ENCODE measurements around the gene YPEL2.

DNA sequence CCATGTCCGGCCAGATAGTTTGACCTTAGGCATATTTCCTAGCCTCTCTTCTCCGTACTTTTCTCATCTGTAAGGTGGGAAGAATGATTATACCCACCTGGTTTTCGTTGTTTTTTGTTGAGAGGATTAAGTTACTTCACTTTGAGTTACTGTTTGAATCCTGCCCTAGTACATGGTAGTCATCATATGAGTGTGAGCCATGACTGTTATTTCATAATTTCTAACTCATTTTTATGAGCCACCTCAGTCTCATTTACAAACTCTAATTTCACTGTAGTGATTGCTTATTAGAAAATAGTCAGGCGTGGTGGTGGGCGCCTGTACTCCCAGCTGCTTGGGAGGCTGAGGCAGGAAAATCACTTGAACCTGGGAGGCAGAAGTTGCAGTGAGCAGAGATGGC lies 45.1 kb downstream of the YPEL2 start:
- TF ChIP-seq CTCF (IDR thresholded peaks at IDR 0.05) (no peak), POLR2A (IDR thresholded peaks at IDR 0.05) (no peak)
